Neural cell (in vitro differentiated cells): Measurements from ENCODE around the gene FCER1A. TPM values are rescaled to one million over a fixed set of nuclear protein-coding genes. Genes with fewer than 3 reads are reported as not detected.

ENCODE experiments used
- H2AFZ ChIP-seq: fragments of 200-600, 300-800 bp; sonication (generic), shearing (Covaris generic); 2 replicates; pipeline ENCODE4 v1.6.0; 2014; ENCODE audit warnings: low read depth, mild to moderate bottlenecking, antibody characterized with exemption, low read length, moderate library complexity
- H3F3A ChIP-seq: fragments of 200-600 bp; shearing (Covaris generic); 2 replicates; pipeline ENCODE4 v1.6.1; 2016; ENCODE audit warnings: mild to moderate bottlenecking, moderate library complexity, mixed read lengths, antibody characterized with exemption, low read length; ENCODE audit not compliant: insufficient read depth, poor library complexity, severe bottlenecking
- H3K27ac ChIP-seq: fragments of 200-600, 300-800 bp; sonication (generic), shearing (Covaris generic); 2 replicates; pipeline ENCODE4 v1.5.1; 2014; ENCODE audit warnings: mild to moderate bottlenecking, low read length, moderate library complexity
- H3K27me3 ChIP-seq: fragments of 300-800, 200-600 bp; sonication (generic), shearing (Covaris generic); 2 replicates; pipeline ENCODE4 v1.6.0; 2014; ENCODE audit warnings: mild to moderate bottlenecking, low read depth, low read length, moderate library complexity; ENCODE audit not compliant: insufficient read depth
- H3K36me3 ChIP-seq: fragments of 300-800, 200-600 bp; sonication (generic), shearing (Covaris generic); 2 replicates; pipeline ENCODE4 v1.5.1; 2014; ENCODE audit warnings: mild to moderate bottlenecking, antibody characterized with exemption, low read length, moderate library complexity; ENCODE audit not compliant: insufficient read depth
- H3K4me2 ChIP-seq: fragments of 300-800, 200-600 bp; sonication (generic), shearing (Covaris generic); 2 replicates; pipeline ENCODE4 v1.6.0; 2014; ENCODE audit warnings: mild to moderate bottlenecking, low read length
- H3K4me3 ChIP-seq: fragments of 300-800, 200-600 bp; sonication (generic), shearing (Covaris generic); 2 replicates; pipeline ENCODE4 v1.5.1; 2014; ENCODE audit warnings: mild to moderate bottlenecking, low read length, moderate library complexity
- H3K79me2 ChIP-seq: fragments of 200-600 bp; shearing (Covaris generic); replicated peaks from 2 replicates; pipeline ENCODE4 v1.6.0; 2014; ENCODE audit warnings: mild to moderate bottlenecking, low read length, moderate library complexity; ENCODE audit not compliant: insufficient read depth
- H3K9ac ChIP-seq: fragments of 300-800, 200-600 bp; sonication (generic), shearing (Covaris generic); 2 replicates; pipeline ENCODE4 v1.6.1; 2016; ENCODE audit warnings: mild to moderate bottlenecking, low read length, mixed read lengths
- H3K9me2 ChIP-seq: fragments of 200-600 bp; shearing (Covaris generic); 2 replicates; pipeline ENCODE4 v1.6.1; 2016; ENCODE audit warnings: mild to moderate bottlenecking, low read length, mixed read lengths; ENCODE audit not compliant: insufficient read depth
- H3K9me3 ChIP-seq: fragments of 200-600, 300-800 bp; sonication (generic), shearing (Covaris generic); 2 replicates; pipeline ENCODE4 v1.6.1; 2016; ENCODE audit warnings: mild to moderate bottlenecking, mixed run types, low read length, moderate library complexity, mixed read lengths
- H4K20me1 ChIP-seq: fragments of 200-600 bp; shearing (Covaris generic); 2 replicates; pipeline ENCODE4 v1.6.1; 2016; ENCODE audit warnings: mild to moderate bottlenecking, mixed run types; ENCODE audit not compliant: insufficient read depth
- CTCF ChIP-seq: fragments of 450-650 bp; IDR thresholded peaks from 2 replicates; pipeline ENCODE4 v1.5.1; 2014; ENCODE audit warnings: antibody characterized with exemption, mild to moderate bottlenecking, moderate library complexity; ENCODE audit not compliant: poor library complexity, severe bottlenecking
- EP300 ChIP-seq: fragments of 450-650 bp; conservative IDR thresholded peaks from 2 replicates; pipeline ENCODE4 v1.6.1; 2014; ENCODE audit warnings: antibody characterized with exemption, mild to moderate bottlenecking, moderate library complexity; ENCODE audit not compliant: poor library complexity, severe bottlenecking
- EZH2 ChIP-seq: fragments of 200-600, 300-800 bp; shearing (Covaris generic), sonication (generic); IDR thresholded peaks from 2 replicates; pipeline ENCODE4 v1.6.1; 2014; ENCODE audit warnings: antibody characterized with exemption, low read length, borderline replicate concordance, mild to moderate bottlenecking; ENCODE audit not compliant: insufficient read depth, poor library complexity, severe bottlenecking
- MXI1 ChIP-seq: fragments of 450-650 bp; conservative IDR thresholded peaks from 2 replicates; pipeline ENCODE4 v1.6.1; 2014; ENCODE audit warnings: antibody characterized with exemption, mild to moderate bottlenecking; ENCODE audit not compliant: poor library complexity, severe bottlenecking
- POLR2AphosphoS5 ChIP-seq: IDR thresholded peaks from 2 replicates; pipeline ENCODE4 v1.6.1; 2012
- RAD21 ChIP-seq: fragments of 450-650 bp; conservative IDR thresholded peaks from 2 replicates; pipeline ENCODE4 v1.6.1; 2014; ENCODE audit warnings: antibody characterized with exemption, mild to moderate bottlenecking, moderate library complexity
- REST ChIP-seq: IDR thresholded peaks from 2 replicates; pipeline ENCODE4 v1.6.1; 2012; ENCODE audit warnings: borderline replicate concordance
- SMC3 ChIP-seq: fragments of 450-650 bp; conservative IDR thresholded peaks from 2 replicates; pipeline ENCODE4 v1.6.1; 2014; ENCODE audit warnings: antibody characterized with exemption, mild to moderate bottlenecking, moderate library complexity; ENCODE audit not compliant: poor library complexity
- TAF1 ChIP-seq: IDR thresholded peaks from 2 replicates; pipeline ENCODE4 v1.6.1; 2012; ENCODE audit warnings: low read depth
- polyA plus RNA-seq: library from polyadenylated mRNA; depleted of rRNA; stranded (reverse); fragments of >200 nt; gene quantifications from 2 replicates; pipeline ENCODE4 v1.2.3, GENCODE V29; 2014

FCER1A gene
- polyA plus RNA-seq, 1 donor from 2014 or later, result not detected

GRCh38 chr1:159307346-159308020 lies 5.3 kb downstream of the FCER1A start:
- H4K20me1 ChIP-seq, result no peaks in the 10 kb centered on the region
- H3K4me2 ChIP-seq, result no peak overlapping the region
- H3K9ac ChIP-seq, result no peak overlapping the region
- H3K9me3 ChIP-seq, result no peaks in the 10 kb centered on the region
- H3K27me3 ChIP-seq, result no peaks in the 10 kb centered on the region
- no peak overlapping the region for H3K27ac ChIP-seq
- no peaks in the 10 kb centered on the region for H3K9me2 ChIP-seq
- H3K79me2 ChIP-seq, result no peaks in the 10 kb centered on the region
- H3K36me3 ChIP-seq, result no peaks in the 10 kb centered on the region
- TF ChIP-seq POLR2AphosphoS5, result no peak
- TF ChIP-seq TAF1, result no peak
- no peak overlapping the region for H2AFZ ChIP-seq
- H3K4me3 ChIP-seq, result no peak overlapping the region
- no peaks in the 10 kb centered on the region for H3F3A ChIP-seq

- Histone ChIP-seq H4K20me1 (no peaks in the 10 kb centered on the region), H3K27me3 (no peaks in the 10 kb centered on the region), H3K4me3 (no peak overlapping the region)
These were observed 9.5 kb downstream of the FCER1A start for GRCh38 chr1:159311679-159312078.

More at GRCh38 chr1:159311679-159312078, 9.5 kb downstream of the FCER1A start:
- H3K9me3 ChIP-seq, result no peaks in the 10 kb centered on the region
- no peaks in the 10 kb centered on the region for H3K36me3 ChIP-seq
- no peak for TF ChIP-seq POLR2AphosphoS5
- TF ChIP-seq TAF1, result no peak
- no peak for TF ChIP-seq SMC3
- no peak for TF ChIP-seq REST
- no peak for TF ChIP-seq EP300
- no peak for TF ChIP-seq EZH2
- no peak for TF ChIP-seq CTCF
- TF ChIP-seq RAD21, result no peak
- no peak for TF ChIP-seq MXI1
- H3K27ac ChIP-seq, result no peak overlapping the region
- no peaks in the 10 kb centered on the region for H3F3A ChIP-seq
- H3K4me2 ChIP-seq, result no peak overlapping the region
- no peak overlapping the region for H3K9ac ChIP-seq
- H3K9me2 ChIP-seq, result no peaks in the 10 kb centered on the region
- H3K79me2 ChIP-seq, result no peaks in the 10 kb centered on the region
- no peak overlapping the region for H2AFZ ChIP-seq
